ENCODE data around the gene MMP25.
A peak's percentile ranks its signal among the peaks of the same experiment; 100 is the strongest.
"Not testable (repeated sequence)": the region's sequence is repeated elsewhere in the genome, so short reads cannot be mapped to it uniquely, and the experiment has no call there.

MMP25 gene

DNA sequence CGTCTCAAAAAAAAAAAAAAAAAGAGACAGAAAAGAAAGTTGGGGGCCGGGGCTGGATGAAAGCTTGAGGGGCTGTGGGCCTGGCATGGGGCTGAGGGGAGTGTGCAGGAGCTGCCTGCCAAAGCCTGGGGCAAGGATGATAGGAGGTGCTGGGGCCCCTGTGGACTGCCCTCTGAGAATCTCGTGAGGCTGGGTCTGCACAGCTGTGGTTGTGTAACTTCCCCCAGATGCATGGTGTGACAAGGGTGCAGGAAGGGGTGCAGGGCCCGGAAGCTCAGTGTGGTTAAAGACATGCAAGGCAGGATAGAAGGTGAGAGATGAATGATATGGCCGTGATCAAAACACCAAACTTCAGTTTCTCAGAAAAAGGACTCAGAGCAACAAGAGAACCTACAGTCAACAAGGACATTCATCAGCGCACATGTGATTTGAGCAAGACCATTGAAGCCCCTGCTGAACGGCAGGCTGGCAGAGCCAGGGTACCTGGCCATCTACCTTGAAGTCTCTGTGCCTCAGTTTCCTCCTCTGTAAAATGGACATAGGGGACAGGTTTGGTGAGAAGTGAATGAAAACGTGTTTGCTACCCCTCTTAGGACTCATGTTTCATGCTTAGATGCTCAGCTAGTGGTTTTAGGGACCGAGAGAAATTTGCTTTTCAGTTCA lies 28.6 kb downstream of the MMP25 start:
- TF ChIP-seq, protein P1, sequence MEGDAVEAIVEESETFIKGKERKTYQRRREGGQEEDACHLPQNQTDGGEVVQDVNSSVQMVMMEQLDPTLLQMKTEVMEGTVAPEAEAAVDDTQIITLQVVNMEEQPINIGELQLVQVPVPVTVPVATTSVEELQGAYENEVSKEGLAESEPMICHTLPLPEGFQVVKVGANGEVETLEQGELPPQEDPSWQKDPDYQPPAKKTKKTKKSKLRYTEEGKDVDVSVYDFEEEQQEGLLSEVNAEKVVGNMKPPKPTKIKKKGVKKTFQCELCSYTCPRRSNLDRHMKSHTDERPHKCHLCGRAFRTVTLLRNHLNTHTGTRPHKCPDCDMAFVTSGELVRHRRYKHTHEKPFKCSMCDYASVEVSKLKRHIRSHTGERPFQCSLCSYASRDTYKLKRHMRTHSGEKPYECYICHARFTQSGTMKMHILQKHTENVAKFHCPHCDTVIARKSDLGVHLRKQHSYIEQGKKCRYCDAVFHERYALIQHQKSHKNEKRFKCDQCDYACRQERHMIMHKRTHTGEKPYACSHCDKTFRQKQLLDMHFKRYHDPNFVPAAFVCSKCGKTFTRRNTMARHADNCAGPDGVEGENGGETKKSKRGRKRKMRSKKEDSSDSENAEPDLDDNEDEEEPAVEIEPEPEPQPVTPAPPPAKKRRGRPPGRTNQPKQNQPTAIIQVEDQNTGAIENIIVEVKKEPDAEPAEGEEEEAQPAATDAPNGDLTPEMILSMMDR (conservative IDR thresholded peaks at IDR 0.05; ENCODE audit: low read length) = no peak
- TF ChIP-seq EZH2phosphoT487 (IDR thresholded peaks at IDR 0.05; ENCODE audit: borderline replicate concordance) = no peak
- Histone ChIP-seq H3K4me1 (ENCODE audit: insufficient read depth, low read length, poor library complexity, severe bottlenecking) (peaks cover 62% of the 10 kb centered on the region), H2AFZ (ENCODE audit: low read length) (no peak overlapping the region), H3K36me3 (ENCODE audit: insufficient read depth, low read length) (no peaks in the 10 kb centered on the region), H3K9me2 (replicated peaks; ENCODE audit: low read depth, low read length) (no peaks in the 10 kb centered on the region), H3K27me3 (ENCODE audit: insufficient read depth, low read length, poor library complexity, severe bottlenecking) (no peaks in the 10 kb centered on the region), H3K9ac (ENCODE audit: low read depth, low read length, poor library complexity, severe bottlenecking) (peak overlapping the region; percentile 100), H3K4me3 (ENCODE audit: low read length, poor library complexity, severe bottlenecking) (peak overlapping the region; percentile 91), H3K9me3 (ENCODE audit: insufficient read depth, low read depth, low read length) (no peaks in the 10 kb centered on the region), H4K20me1 (ENCODE audit: insufficient read depth, low read length, poor library complexity, severe bottlenecking) (no peaks in the 10 kb centered on the region), H3F3A (ENCODE audit: low read depth) (peaks cover 14% of the 10 kb centered on the region), H3K79me2 (ENCODE audit: insufficient read depth, low read length) (peaks cover 5% of the 10 kb centered on the region; the same call in 1 of the 2 replicates), H3K4me2 (ENCODE audit: low read depth, low read length, poor library complexity, severe bottlenecking) (peak overlapping the region; percentile 91)

- peak overlapping the region; percentile 100 for H3K9ac ChIP-seq (ENCODE audit: low read depth, low read length, poor library complexity, severe bottlenecking)
- no peaks in the 10 kb centered on the region for H3K9me2 ChIP-seq (replicated peaks; ENCODE audit: low read depth, low read length)
- no peak overlapping the region for H2AFZ ChIP-seq (ENCODE audit: low read length)
- peaks cover 58% of the 10 kb centered on the region for H3K4me1 ChIP-seq (ENCODE audit: insufficient read depth, low read length, poor library complexity, severe bottlenecking)
- H3K4me3 ChIP-seq (ENCODE audit: low read length, poor library complexity, severe bottlenecking) = peak overlapping the region; percentile 91
- H3K9me3 ChIP-seq (ENCODE audit: insufficient read depth, low read depth, low read length) = no peaks in the 10 kb centered on the region
- peaks cover 5% of the 10 kb centered on the region; the same call in 1 of the 2 replicates for H3K79me2 ChIP-seq (ENCODE audit: insufficient read depth, low read length)
- no peak for TF ChIP-seq EZH2phosphoT487 (IDR thresholded peaks at IDR 0.05; ENCODE audit: borderline replicate concordance)
- TF ChIP-seq, protein P1 (conservative IDR thresholded peaks at IDR 0.05; ENCODE audit: low read length) = no peak
- no peaks in the 10 kb centered on the region for H3K36me3 ChIP-seq (ENCODE audit: insufficient read depth, low read length)
- peak overlapping the region; percentile 91 for H3K4me2 ChIP-seq (ENCODE audit: low read depth, low read length, poor library complexity, severe bottlenecking)
- no peaks in the 10 kb centered on the region for H3K27me3 ChIP-seq (ENCODE audit: insufficient read depth, low read length, poor library complexity, severe bottlenecking)
- H3F3A ChIP-seq (ENCODE audit: low read depth) = peaks cover 14% of the 10 kb centered on the region
- no peaks in the 10 kb centered on the region for H4K20me1 ChIP-seq (ENCODE audit: insufficient read depth, low read length, poor library complexity, severe bottlenecking)
Observed at GRCh38 chr16:3075523-3075915, 29.2 kb downstream of the MMP25 start.

GRCh38 chr16:3075946-3076345 lies 29.6 kb downstream of the MMP25 start:
- H3K9me2 ChIP-seq (replicated peaks; ENCODE audit: low read depth, low read length); H3K36me3 ChIP-seq (ENCODE audit: insufficient read depth, low read length); H3K79me2 ChIP-seq (ENCODE audit: insufficient read depth, low read length); H2AFZ ChIP-seq (ENCODE audit: low read length); H4K20me1 ChIP-seq (ENCODE audit: insufficient read depth, low read length, poor library complexity, severe bottlenecking); H3K9me3 ChIP-seq (ENCODE audit: insufficient read depth, low read depth, low read length); H3K27me3 ChIP-seq (ENCODE audit: insufficient read depth, low read length, poor library complexity, severe bottlenecking): not testable (repeated sequence)
- H3K4me2 ChIP-seq (ENCODE audit: low read depth, low read length, poor library complexity, severe bottlenecking) = peak overlapping the region; percentile 91
- H3K9ac ChIP-seq (ENCODE audit: low read depth, low read length, poor library complexity, severe bottlenecking) = peak overlapping the region; percentile 100
- peak overlapping the region; percentile 91 for H3K4me3 ChIP-seq (ENCODE audit: low read length, poor library complexity, severe bottlenecking)
- peaks cover 14% of the 10 kb centered on the region for H3F3A ChIP-seq (ENCODE audit: low read depth)
- H3K4me1 ChIP-seq (ENCODE audit: insufficient read depth, low read length, poor library complexity, severe bottlenecking) = peaks cover 56% of the 10 kb centered on the region

DNA sequence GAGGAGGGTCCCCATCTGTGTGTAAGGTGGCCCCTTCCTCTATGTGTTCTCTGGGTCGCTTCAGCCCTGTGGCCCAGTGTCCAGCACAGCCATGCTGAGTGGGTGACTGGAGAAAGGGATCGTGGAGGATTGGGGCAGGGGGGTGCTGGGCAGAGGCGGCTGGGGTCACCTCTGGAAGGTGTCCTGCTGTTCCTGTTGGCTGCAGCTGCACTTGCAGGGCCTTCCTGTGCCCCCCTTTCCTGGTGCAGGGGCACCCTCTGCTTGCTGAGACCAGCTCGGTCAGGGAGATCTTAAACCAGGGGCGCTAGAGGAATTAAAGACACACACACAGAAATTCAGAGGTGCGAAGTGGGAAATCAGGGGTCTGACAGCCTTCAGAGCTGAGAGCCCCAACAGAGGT lies 30.2 kb downstream of the MMP25 start:
- Histone ChIP-seq H3K4me1 (ENCODE audit: insufficient read depth, low read length, poor library complexity, severe bottlenecking) (peaks cover 50% of the 10 kb centered on the region), H3F3A (ENCODE audit: low read depth) (peaks cover 14% of the 10 kb centered on the region), H3K4me3 (ENCODE audit: low read length, poor library complexity, severe bottlenecking) (peak overlapping the region; percentile 91), H3K9ac (ENCODE audit: low read depth, low read length, poor library complexity, severe bottlenecking) (peak overlapping the region; percentile 100), H3K79me2 (ENCODE audit: insufficient read depth, low read length) (peaks cover 5% of the 10 kb centered on the region; the same call in 1 of the 2 replicates), H2AFZ (ENCODE audit: low read length) (no peak overlapping the region), H4K20me1 (ENCODE audit: insufficient read depth, low read length, poor library complexity, severe bottlenecking) (no peaks in the 10 kb centered on the region), H3K4me2 (ENCODE audit: low read depth, low read length, poor library complexity, severe bottlenecking) (peak overlapping the region; percentile 91), H3K36me3 (ENCODE audit: insufficient read depth, low read length) (no peaks in the 10 kb centered on the region), H3K9me2 (replicated peaks; ENCODE audit: low read depth, low read length) (no peaks in the 10 kb centered on the region), H3K9me3 (ENCODE audit: insufficient read depth, low read depth, low read length) (no peaks in the 10 kb centered on the region), H3K27me3 (ENCODE audit: insufficient read depth, low read length, poor library complexity, severe bottlenecking) (no peaks in the 10 kb centered on the region)
- TF ChIP-seq, protein P1 (conservative IDR thresholded peaks at IDR 0.05; ENCODE audit: low read length) = no peak
- no peak for TF ChIP-seq EZH2phosphoT487 (IDR thresholded peaks at IDR 0.05; ENCODE audit: borderline replicate concordance)
